ENCODE data around the gene DNAJA3. TPM values are rescaled to one million over a fixed set of nuclear protein-coding genes. Genes with fewer than 3 reads are reported as not detected.

Gene DNAJA3
- total and polyA plus RNA-seq, 9 of the 15 experiments (the other 6 are each of a cell fraction or from before 2014, with no cell fraction given): 8.1 to 105 (median 79.0) TPM

DNA sequence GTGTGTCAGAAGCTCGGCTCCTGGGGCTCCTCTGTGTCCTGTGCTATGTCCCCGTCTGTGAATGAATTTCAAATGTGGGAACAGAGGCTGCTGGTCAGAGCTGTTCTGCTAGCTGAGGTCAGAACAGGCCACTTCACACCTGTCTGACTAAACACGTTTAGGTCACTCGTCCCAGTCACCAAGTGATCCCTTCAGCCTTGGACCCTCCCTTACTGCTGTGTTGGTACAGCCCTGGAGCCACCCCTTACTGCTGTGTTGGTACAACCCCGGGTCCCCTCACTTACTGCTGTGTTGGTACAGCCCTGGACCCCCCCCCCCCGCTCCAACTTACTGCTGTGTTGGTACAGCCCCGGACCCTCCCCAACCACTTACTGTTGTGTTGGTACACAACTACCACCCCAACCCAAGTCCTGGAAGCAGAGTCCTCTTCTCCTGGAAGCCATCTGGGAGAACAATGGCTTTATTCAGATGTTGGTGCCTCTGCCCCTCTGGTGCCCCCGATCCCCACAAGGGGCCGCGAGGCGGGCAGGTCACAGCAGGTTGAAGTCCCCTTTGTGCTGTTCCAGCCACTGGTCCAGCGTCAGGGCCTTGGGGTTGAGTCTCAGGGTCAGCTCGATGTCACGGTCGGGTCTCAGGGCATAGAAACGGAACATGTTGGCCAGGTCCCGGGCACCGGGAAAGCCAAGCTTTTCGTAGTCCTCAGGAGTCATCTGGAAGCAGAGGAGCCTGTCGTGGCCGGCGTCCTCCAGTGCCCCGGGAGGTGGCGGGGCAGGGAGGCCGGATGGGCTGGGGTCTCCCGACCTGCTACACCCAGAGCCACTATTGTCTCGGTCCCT is 35.8 kb downstream of the DNAJA3 start (continued):
- TF ChIP-seq RBM34 (IDR thresholded peaks at IDR 0.05; ENCODE audit: borderline replicate concordance, insufficient read depth, low read length) (no peak), ZNF707 (CRISPR knock-in tag; conservative IDR thresholded peaks at IDR 0.05) (no peak), RFX7 (CRISPR knock-in tag; IDR thresholded peaks at IDR 0.05) (no peak), RCOR1 (IDR thresholded peaks at IDR 0.05; ENCODE audit: borderline replicate concordance in 1 of 2, low read depth in 2 of 2, low read length in 2 of 2) (no peak), KAT7 (CRISPR knock-in tag; IDR thresholded peaks at IDR 0.05; ENCODE audit: borderline replicate concordance) (no peak), ZNF253 (CRISPR knock-in tag; conservative IDR thresholded peaks at IDR 0.05) (no peak), ZNF584 (CRISPR knock-in tag; IDR thresholded peaks at IDR 0.05; ENCODE audit: low read depth) (no peak)
- TF ChIP-seq, protein P1, sequence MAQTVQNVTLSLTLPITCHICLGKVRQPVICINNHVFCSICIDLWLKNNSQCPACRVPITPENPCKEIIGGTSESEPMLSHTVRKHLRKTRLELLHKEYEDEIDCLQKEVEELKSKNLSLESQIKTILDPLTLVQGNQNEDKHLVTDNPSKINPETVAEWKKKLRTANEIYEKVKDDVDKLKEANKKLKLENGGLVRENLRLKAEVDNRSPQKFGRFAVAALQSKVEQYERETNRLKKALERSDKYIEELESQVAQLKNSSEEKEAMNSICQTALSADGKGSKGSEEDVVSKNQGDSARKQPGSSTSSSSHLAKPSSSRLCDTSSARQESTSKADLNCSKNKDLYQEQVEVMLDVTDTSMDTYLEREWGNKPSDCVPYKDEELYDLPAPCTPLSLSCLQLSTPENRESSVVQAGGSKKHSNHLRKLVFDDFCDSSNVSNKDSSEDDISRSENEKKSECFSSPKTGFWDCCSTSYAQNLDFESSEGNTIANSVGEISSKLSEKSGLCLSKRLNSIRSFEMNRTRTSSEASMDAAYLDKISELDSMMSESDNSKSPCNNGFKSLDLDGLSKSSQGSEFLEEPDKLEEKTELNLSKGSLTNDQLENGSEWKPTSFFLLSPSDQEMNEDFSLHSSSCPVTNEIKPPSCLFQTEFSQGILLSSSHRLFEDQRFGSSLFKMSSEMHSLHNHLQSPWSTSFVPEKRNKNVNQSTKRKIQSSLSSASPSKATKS (CRISPR knock-in tag; IDR thresholded peaks at IDR 0.05): no peak
- TF ChIP-seq, protein P2, sequence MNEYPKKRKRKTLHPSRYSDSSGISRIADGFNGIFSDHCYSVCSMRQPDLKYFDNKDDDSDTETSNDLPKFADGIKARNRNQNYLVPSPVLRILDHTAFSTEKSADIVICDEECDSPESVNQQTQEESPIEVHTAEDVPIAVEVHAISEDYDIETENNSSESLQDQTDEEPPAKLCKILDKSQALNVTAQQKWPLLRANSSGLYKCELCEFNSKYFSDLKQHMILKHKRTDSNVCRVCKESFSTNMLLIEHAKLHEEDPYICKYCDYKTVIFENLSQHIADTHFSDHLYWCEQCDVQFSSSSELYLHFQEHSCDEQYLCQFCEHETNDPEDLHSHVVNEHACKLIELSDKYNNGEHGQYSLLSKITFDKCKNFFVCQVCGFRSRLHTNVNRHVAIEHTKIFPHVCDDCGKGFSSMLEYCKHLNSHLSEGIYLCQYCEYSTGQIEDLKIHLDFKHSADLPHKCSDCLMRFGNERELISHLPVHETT (CRISPR knock-in tag; conservative IDR thresholded peaks at IDR 0.05 in 1 of 2, IDR thresholded peaks at IDR 0.05 in 1 of 2): no peak
- TF ChIP-seq, protein P3, sequence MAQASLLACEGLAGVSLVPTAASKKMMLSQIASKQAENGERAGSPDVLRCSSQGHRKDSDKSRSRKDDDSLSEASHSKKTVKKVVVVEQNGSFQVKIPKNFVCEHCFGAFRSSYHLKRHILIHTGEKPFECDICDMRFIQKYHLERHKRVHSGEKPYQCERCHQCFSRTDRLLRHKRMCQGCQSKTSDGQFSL (CRISPR knock-in tag; IDR thresholded peaks at IDR 0.05): peak; percentile 68
- TF ChIP-seq, protein P3 (tag; IDR thresholded peaks at IDR 0.05): peak in 1 of 2 experiments; percentile 46; a peak in 1 of 4 replicates
- TF ChIP-seq, protein P4, sequence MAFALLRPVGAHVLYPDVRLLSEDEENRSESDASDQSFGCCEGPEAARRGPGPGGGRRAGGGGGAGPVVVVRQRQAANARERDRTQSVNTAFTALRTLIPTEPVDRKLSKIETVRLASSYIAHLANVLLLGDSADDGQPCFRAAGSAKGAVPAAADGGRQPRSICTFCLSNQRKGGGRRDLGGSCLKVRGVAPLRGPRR (CRISPR knock-in tag; IDR thresholded peaks at IDR 0.05): no peak
- TF ChIP-seq, protein P5, sequence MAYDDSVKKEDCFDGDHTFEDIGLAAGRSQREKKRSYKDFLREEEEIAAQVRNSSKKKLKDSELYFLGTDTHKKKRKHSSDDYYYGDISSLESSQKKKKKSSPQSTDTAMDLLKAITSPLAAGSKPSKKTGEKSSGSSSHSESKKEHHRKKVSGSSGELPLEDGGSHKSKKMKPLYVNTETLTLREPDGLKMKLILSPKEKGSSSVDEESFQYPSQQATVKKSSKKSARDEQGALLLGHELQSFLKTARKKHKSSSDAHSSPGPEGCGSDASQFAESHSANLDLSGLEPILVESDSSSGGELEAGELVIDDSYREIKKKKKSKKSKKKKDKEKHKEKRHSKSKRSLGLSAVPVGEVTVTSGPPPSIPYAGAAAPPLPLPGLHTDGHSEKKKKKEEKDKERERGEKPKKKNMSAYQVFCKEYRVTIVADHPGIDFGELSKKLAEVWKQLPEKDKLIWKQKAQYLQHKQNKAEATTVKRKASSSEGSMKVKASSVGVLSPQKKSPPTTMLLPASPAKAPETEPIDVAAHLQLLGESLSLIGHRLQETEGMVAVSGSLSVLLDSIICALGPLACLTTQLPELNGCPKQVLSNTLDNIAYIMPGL (CRISPR knock-in tag; IDR thresholded peaks at IDR 0.05): no peak
- TF ChIP-seq, protein P6, sequence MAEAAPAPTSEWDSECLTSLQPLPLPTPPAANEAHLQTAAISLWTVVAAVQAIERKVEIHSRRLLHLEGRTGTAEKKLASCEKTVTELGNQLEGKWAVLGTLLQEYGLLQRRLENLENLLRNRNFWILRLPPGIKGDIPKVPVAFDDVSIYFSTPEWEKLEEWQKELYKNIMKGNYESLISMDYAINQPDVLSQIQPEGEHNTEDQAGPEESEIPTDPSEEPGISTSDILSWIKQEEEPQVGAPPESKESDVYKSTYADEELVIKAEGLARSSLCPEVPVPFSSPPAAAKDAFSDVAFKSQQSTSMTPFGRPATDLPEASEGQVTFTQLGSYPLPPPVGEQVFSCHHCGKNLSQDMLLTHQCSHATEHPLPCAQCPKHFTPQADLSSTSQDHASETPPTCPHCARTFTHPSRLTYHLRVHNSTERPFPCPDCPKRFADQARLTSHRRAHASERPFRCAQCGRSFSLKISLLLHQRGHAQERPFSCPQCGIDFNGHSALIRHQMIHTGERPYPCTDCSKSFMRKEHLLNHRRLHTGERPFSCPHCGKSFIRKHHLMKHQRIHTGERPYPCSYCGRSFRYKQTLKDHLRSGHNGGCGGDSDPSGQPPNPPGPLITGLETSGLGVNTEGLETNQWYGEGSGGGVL (CRISPR knock-in tag; IDR thresholded peaks at IDR 0.05): no peak
